ENCODE data around the gene PCYOX1L. TPM values are rescaled to one million over a fixed set of nuclear protein-coding genes. Genes with fewer than 3 reads are reported as not detected.

The PCYOX1L gene
- total RNA-seq, 1 experiment from 2014 or later = 1.8 TPM

GRCh38 chr5:149407323-149408251 is 49.7 kb downstream of the PCYOX1L start:
- Histone ChIP-seq H3K9me3 (ENCODE audit: low read depth, low read length, poor library complexity, severe bottlenecking) (no peaks in the 10 kb centered on the region), H3K27me3 (replicated peaks; ENCODE audit: insufficient read depth, low read depth, low read length, poor library complexity) (no peaks in the 10 kb centered on the region), H3K27ac (ENCODE audit: low read depth, low read length, poor library complexity, severe bottlenecking) (no peak overlapping the region), H3K4me3 (ENCODE audit: low read depth, low read length, poor library complexity, severe bottlenecking) (no peak overlapping the region), H3K36me3 (ENCODE audit: insufficient read depth, low read length, poor library complexity, severe bottlenecking) (no peaks in the 10 kb centered on the region), H3K4me1 (ENCODE audit: insufficient read depth, low read length, poor library complexity, severe bottlenecking) (peaks cover 20% of the 10 kb centered on the region)
- BruUV-seq (replicated peaks) = no TSS peak
- no peak for TF ChIP-seq CTCF (conservative IDR thresholded peaks at IDR 0.05; ENCODE audit: low read depth, low read length)
- TF ChIP-seq EZH2 (IDR thresholded peaks at IDR 0.05; ENCODE audit: borderline replicate concordance, low read depth, low read length, poor library complexity, severe bottlenecking) = no peak
- POLR2A ChIA-PET (ENCODE audit: low non-redundant PET) = no interaction called here
- DNase-seq (ENCODE audit: low spot score) = no peak
- intact Hi-C loops (cut with micrococcal nuclease; ENCODE audit: unreplicated experiment) = no loop called here
- CTCF ChIA-PET = no interaction called here

GRCh38 chr5:149408252-149409099 is 50.6 kb downstream of the PCYOX1L start:
- no peak for TF ChIP-seq EZH2 (IDR thresholded peaks at IDR 0.05; ENCODE audit: borderline replicate concordance, low read depth, low read length, poor library complexity, severe bottlenecking)
- TF ChIP-seq CTCF (conservative IDR thresholded peaks at IDR 0.05; ENCODE audit: low read depth, low read length) = no peak
- H3K9me3 ChIP-seq (ENCODE audit: low read depth, low read length, poor library complexity, severe bottlenecking) = no peaks in the 10 kb centered on the region
- H3K27ac ChIP-seq (ENCODE audit: low read depth, low read length, poor library complexity, severe bottlenecking) = no peak overlapping the region
- ChIA-PET CTCF (no interaction called here), POLR2A (ENCODE audit: low non-redundant PET) (interaction anchor here (0.7 kb wide), 1 partner anchor 19 kb away, joined by 4 read pairs; no protein-coding TSS in a partner anchor)
- H3K36me3 ChIP-seq (ENCODE audit: insufficient read depth, low read length, poor library complexity, severe bottlenecking) = no peaks in the 10 kb centered on the region
- no peaks in the 10 kb centered on the region for H3K27me3 ChIP-seq (replicated peaks; ENCODE audit: insufficient read depth, low read depth, low read length, poor library complexity)
- no TSS peak for BruUV-seq (replicated peaks)
- no peak for DNase-seq (ENCODE audit: low spot score)
- H3K4me1 ChIP-seq (ENCODE audit: insufficient read depth, low read length, poor library complexity, severe bottlenecking) = peaks cover 20% of the 10 kb centered on the region
- H3K4me3 ChIP-seq (ENCODE audit: low read depth, low read length, poor library complexity, severe bottlenecking) = no peak overlapping the region
- intact Hi-C loops (cut with micrococcal nuclease; ENCODE audit: unreplicated experiment) = no loop called here

- H3K4me3 ChIP-seq (ENCODE audit: low read depth, low read length, poor library complexity, severe bottlenecking) = no peak overlapping the region
- BruUV-seq (replicated peaks) = no TSS peak
- CTCF ChIA-PET = no interaction called here
Measured at GRCh38 chr5:149409268-149409948, 51.6 kb downstream of the PCYOX1L start.

More at GRCh38 chr5:149409268-149409948, 51.6 kb downstream of the PCYOX1L start:
- H3K9me3 ChIP-seq (ENCODE audit: low read depth, low read length, poor library complexity, severe bottlenecking) = no peaks in the 10 kb centered on the region
- no peak overlapping the region for H3K27ac ChIP-seq (ENCODE audit: low read depth, low read length, poor library complexity, severe bottlenecking)
- no peaks in the 10 kb centered on the region for H3K27me3 ChIP-seq (replicated peaks; ENCODE audit: insufficient read depth, low read depth, low read length, poor library complexity)
- H3K4me1 ChIP-seq (ENCODE audit: insufficient read depth, low read length, poor library complexity, severe bottlenecking) = peaks cover 14% of the 10 kb centered on the region
- TF ChIP-seq EZH2 (IDR thresholded peaks at IDR 0.05; ENCODE audit: borderline replicate concordance, low read depth, low read length, poor library complexity, severe bottlenecking) (no peak), CTCF (conservative IDR thresholded peaks at IDR 0.05; ENCODE audit: low read depth, low read length) (no peak)
- H3K36me3 ChIP-seq (ENCODE audit: insufficient read depth, low read length, poor library complexity, severe bottlenecking) = no peaks in the 10 kb centered on the region
- no peak for DNase-seq (ENCODE audit: low spot score)
- intact Hi-C loops (cut with micrococcal nuclease; ENCODE audit: unreplicated experiment) = no loop called here
- POLR2A ChIA-PET (ENCODE audit: low non-redundant PET) = interaction anchor here (0.7 kb wide), 1 partner anchor 18 kb away, joined by 4 read pairs; no protein-coding TSS in a partner anchor

Data from A673 (cell line).